ENCODE results near the gene ADGRD2. TPM values are rescaled to one million over a fixed set of nuclear protein-coding genes. Genes with fewer than 3 reads are reported as not detected.

The ADGRD2 gene
- total RNA-seq, 3 donors from 2014 or later: not detected

DNA sequence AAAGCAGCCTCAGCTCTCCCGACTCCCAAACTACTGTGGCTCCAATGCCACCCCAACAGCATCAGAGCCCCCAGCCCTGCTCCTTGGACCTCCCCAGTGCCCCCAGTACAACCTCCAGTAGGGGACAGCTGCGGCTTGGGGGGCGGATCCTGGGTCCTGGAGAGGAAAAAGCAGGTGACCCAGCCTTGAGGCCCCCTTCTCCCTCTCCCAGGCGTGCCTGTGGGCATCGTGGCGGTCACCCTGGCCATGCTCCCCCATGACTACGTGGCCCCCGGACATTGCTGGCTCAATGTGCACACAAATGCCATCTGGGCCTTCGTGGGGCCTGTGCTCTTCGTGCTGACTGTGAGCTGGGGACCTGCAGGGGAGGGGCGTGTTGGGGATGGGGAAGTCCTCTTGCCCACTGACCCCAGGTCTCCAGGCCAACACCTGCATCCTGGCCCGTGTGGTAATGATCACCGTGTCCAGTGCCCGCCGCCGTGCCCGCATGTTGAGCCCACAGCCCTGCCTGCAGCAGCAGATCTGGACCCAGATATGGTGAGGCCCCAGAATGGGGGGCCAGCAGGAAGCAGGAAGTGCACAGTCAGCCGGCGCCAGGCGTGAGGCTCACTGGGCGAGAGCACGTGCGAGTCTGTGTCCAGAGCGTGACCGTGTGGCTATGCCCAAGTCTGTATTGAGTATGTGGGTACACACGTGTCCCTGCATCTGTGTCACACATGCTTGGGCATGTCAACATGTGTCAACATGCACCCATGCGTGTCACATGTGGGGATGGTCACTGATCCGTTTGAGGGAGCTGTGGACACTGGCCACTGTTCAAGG lies 19.0 kb downstream of the ADGRD2 start:
- intact Hi-C loops (cut with DNase I, micrococcal nuclease): no loop called here
- Histone ChIP-seq H3K4me3 (no peak overlapping the region), H3K9me3 (no peaks in the 10 kb centered on the region), H3K4me1 (ENCODE audit: low read depth) (no peaks in the 10 kb centered on the region), H3K36me3 (ENCODE audit: low read depth) (no peaks in the 10 kb centered on the region)
- TF ChIP-seq, protein P1, sequence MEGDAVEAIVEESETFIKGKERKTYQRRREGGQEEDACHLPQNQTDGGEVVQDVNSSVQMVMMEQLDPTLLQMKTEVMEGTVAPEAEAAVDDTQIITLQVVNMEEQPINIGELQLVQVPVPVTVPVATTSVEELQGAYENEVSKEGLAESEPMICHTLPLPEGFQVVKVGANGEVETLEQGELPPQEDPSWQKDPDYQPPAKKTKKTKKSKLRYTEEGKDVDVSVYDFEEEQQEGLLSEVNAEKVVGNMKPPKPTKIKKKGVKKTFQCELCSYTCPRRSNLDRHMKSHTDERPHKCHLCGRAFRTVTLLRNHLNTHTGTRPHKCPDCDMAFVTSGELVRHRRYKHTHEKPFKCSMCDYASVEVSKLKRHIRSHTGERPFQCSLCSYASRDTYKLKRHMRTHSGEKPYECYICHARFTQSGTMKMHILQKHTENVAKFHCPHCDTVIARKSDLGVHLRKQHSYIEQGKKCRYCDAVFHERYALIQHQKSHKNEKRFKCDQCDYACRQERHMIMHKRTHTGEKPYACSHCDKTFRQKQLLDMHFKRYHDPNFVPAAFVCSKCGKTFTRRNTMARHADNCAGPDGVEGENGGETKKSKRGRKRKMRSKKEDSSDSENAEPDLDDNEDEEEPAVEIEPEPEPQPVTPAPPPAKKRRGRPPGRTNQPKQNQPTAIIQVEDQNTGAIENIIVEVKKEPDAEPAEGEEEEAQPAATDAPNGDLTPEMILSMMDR (IDR thresholded peaks at IDR 0.05): no peak
- DNase-seq: peak in 2 of 3 donors; percentile 12 to 39
- ATAC-seq: no peak

DNA sequence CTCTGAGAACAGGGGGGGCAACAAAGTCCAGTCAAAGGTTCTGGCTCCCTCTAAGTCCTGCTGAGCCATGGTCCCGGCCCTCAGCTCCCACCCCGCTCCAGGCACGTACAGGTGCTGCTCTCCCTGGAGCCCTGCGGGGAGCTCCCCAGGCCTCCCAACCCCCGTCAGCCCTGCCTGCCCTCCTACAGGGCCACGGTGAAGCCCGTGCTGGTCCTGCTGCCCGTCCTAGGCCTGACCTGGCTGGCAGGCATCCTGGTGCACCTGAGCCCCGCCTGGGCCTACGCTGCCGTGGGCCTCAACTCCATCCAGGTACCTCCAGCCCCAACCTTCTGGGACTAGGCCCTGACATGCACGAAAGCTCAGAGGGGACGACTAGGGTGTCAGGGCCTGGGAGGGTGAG lies 20.1 kb downstream of the ADGRD2 start:
- ATAC-seq: no peak
- no peak for DNase-seq
- TF ChIP-seq, protein P1 (IDR thresholded peaks at IDR 0.05): no peak
- no peaks in the 10 kb centered on the region for H3K9me3 ChIP-seq
- H3K4me3 ChIP-seq: no peak overlapping the region
- no peaks in the 10 kb centered on the region for H3K36me3 ChIP-seq (ENCODE audit: low read depth)
- no peaks in the 10 kb centered on the region for H3K4me1 ChIP-seq (ENCODE audit: low read depth)
- intact Hi-C loops (cut with DNase I, micrococcal nuclease): no loop called here

DNA sequence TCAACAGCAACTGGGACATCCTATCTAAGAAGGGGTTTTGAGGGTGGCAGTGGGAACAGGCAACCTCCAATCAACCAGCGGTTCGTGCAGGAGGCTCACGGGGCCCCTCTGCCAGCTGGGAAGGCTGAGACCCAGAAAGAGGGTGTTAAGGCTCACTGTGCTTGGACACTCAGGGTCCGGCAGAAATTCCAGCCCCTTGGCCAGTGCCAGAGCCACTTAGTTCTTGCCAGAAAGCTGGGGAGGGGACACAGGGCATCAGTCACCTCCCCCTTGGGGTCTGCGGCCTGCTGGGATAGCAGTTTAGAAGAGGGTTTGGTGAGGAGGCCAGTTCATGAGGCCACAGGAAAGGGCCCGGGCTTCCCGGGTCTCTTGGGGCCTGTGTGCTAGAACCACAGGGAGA lies 20.5 kb downstream of the ADGRD2 start:
- TF ChIP-seq, protein P1 (IDR thresholded peaks at IDR 0.05): no peak
- ATAC-seq: no peak
- H3K4me3 ChIP-seq: no peak overlapping the region
- intact Hi-C loops (cut with DNase I, micrococcal nuclease): no loop called here
- no peaks in the 10 kb centered on the region for H3K4me1 ChIP-seq (ENCODE audit: low read depth)
- H3K9me3 ChIP-seq: no peaks in the 10 kb centered on the region
- no peak for DNase-seq
- H3K36me3 ChIP-seq (ENCODE audit: low read depth): no peaks in the 10 kb centered on the region

DNA sequence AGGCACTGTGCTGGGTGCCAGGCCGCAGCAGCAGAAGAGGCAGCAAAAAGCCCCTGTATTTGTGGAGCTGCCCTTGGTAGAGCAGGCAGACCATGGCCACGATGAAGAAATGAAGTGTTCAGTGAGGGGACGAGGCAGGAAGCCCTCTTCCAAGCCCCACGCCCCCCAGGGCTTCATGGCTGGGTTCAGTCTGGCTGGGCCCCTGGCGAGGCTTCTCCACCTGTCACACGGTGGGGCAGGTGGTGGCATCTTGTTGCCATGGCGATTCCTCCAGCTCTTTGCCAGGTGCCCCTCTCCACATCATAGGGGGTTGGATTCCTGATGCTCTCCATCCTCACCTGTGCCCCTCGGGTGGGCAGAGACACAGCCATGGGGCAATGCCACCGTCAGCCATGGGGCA lies 21.5 kb downstream of the ADGRD2 start:
- Histone ChIP-seq H3K4me3 (no peak overlapping the region), H3K4me1 (ENCODE audit: low read depth) (no peaks in the 10 kb centered on the region), H3K9me3 (no peaks in the 10 kb centered on the region), H3K36me3 (ENCODE audit: low read depth) (no peaks in the 10 kb centered on the region)
- ATAC-seq: no peak
- TF ChIP-seq, protein P1 (IDR thresholded peaks at IDR 0.05): no peak
- no peak for DNase-seq
- intact Hi-C loops (cut with DNase I, micrococcal nuclease): no loop called here

DNA sequence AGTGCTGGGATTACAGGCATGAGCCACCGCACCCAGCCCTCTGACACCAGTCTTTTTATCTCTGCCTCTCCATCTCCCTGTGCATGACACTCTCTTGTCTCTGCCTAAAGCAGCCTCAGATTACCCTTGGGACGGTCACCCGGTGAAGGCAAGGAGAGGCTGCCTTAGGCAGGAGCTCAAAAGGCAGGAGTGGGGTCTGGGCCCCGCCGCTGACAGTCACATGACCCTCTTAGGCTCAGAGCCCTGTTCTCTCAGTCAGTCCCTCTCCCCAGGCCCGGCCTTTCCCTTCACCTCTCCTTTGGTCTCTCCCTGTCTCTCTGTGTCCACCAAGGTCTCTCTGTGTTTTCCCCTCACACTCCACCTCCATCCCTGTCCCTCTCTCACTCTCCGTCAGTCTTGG lies 22.5 kb downstream of the ADGRD2 start:
- no peak for DNase-seq
- Histone ChIP-seq H3K36me3 (ENCODE audit: low read depth) (no peaks in the 10 kb centered on the region), H3K4me3 (no peak overlapping the region), H3K9me3 (no peaks in the 10 kb centered on the region), H3K4me1 (ENCODE audit: low read depth) (peaks cover 3% of the 10 kb centered on the region)
- ATAC-seq: no peak
- intact Hi-C loops (cut with DNase I, micrococcal nuclease): no loop called here
- TF ChIP-seq, protein P1 (IDR thresholded peaks at IDR 0.05): no peak
